Endothelial cell of hepatic sinusoid (primary cell): ENCODE results near the gene CRADD.

Experiments used
- in situ Hi-C: cut with HindIII; loops from 2 replicates; pipeline ENCODE4 v1.10.0; 2017; ENCODE audit warnings: low sequenced_read_pairs

CRADD gene

DNA sequence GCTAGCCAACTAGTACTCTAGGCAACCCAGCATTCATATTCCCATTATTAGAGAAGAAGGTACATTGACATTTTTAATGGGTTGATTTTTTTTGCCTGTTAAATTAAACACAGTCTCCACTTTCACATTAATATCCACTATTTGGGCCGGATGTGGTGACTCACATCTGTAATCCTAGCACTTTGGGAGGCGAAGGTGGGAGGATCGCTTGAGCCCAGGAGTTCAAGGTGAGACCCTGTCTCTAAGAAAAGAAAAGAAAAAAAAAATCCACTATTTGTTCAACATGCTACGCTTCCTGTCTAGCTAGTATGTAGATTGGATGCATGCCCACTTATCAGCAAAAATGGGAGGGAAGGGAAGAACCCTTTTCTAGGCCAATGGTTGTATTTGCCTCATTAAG, 7.1 kb upstream of the CRADD start:
- in situ Hi-C loops = no loop called here

DNA sequence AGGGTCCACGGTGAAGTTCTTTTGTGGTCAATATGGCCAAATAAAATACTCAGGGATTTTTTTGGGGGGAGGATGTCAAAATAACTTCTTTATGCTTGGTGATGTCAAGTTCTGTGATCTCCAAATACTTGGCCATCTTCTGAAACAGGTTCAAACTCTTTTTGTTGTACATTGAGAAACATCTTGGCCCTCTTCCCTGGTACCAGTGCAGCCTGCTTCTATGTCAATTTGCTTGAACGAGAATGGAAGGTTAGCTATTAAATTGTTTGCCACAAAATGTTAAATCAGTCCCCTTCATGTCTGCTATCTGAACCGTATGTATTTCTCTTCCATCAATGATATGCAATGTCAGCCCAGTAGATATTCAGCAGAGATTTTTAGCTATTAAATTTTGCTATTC, 6.1 kb upstream of the CRADD start:
- in situ Hi-C loops = no loop called here

DNA sequence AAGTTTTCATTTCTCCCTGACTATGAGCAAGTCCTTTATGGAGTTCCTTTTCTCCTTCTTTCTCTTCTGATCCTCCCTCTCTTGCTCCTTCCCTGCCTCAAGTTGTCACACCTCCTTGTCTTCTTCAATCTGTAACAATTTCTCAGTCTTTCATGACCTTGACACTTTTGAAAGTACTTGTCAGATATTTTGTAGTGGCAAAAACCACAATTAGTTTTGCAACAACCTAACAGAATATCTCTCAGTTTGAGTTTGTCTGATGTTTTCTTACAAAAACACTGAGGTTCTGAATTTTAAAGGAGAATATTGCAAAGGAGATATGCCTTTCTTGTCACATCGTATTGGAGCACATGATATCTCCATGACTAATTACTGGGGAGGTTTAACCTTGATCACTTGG, 4.1 kb upstream of the CRADD start:
- in situ Hi-C loops = no loop called here

DNA sequence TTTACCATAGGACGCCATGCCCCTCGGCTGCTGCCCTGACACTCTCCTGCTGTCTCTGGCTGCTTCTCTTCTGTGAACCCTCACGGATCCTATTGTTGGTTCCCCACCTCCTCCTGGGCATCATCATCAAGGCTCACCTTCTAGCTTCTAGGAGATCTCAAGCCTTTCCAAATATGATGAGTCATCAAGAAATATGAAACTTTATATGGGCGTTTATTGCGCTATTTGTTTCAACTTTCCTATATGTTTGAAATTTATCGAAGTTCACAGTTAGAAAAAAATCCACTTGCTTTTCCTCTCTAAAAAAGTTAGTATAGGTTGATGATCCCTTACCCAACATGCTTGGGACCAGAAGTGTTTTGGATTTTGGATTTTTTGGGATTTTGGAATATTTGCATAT, 2.8 kb upstream of the CRADD start:
- in situ Hi-C loops = no loop called here

DNA sequence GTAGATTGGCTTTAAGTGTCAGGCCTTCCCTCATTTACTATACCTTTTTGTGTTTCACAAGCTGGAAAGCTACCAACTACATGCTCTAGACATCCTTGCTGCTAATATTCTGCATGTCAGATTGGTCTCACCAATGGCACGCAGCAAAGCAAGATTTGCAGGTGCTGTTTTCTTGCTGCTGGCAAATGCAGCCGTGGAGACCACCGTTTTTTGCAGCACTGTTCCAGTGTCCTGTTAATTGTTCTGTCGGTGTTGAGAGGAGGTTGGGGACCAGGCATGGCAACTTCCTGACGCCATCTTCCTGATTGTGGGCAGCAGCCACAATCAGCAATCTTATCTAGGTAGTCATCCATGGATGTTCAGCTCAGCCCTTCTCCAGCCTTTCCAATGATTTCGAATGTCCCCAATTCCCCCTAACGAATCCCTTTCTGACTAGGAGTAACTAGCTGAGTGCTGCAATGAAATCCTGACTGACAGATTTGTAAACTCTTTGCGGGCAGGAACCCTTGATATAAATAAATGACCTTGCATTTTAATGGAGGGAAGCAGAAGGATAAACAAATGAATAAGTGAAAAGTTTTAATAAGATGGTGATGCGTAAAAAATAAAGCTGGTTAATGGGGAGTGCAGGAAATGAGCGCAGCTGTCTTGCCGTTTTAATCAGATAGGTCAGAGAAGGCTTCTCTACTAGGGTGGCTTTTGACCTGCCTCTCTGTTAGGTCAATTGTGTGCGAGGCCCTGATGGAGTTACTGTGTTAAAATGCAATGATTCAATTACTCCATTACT, 574 bp upstream of the CRADD start:
- in situ Hi-C loops = no loop called here

DNA sequence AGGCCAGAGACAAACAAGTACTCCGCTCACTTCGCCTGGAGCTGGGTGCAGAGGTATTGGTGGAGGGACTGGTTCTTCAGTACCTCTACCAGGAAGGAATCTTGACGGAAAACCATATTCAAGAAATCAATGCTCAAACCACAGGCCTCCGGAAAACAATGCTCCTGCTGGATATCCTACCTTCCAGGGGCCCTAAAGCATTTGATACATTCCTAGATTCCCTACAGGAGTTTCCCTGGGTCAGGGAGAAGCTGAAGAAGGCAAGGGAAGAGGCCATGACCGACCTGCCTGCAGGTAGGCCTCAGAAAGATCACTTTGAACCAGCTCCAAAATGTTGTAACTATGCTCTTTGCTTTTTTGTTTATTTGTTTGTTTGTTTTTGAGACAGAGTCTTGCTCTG, 1.6 kb downstream of the CRADD start:
- in situ Hi-C loops = no loop called here

DNA sequence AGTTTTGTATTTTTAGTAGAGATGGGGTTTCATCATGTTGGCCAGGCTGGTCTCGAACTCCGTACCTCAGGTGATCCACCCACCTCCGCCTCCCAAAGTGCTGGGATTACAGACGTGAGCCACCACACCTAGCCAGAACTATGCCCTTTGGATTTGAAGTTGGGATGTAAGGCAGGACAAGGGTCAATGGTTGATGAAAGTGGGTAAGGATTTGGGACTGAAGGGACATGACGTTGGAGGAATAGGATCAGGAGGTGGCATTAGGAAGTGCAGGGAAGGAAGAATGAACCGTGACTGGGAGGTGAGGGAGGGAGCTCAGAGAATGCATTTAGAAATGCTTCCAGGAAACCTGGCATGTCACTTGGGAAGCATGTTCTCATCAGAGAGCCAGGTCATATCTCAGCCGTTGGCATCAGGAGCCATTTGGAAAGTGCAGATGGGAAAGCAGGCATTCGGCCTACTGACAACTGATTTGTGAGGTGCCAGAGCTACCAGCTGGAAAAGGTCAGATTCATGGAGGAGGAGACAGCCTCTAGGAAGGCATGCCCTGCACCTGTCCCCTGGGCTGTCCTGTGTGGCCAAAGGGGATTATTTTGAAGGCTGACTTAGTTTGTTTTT, 2.2 kb downstream of the CRADD start:
- in situ Hi-C loops = no loop called here

DNA sequence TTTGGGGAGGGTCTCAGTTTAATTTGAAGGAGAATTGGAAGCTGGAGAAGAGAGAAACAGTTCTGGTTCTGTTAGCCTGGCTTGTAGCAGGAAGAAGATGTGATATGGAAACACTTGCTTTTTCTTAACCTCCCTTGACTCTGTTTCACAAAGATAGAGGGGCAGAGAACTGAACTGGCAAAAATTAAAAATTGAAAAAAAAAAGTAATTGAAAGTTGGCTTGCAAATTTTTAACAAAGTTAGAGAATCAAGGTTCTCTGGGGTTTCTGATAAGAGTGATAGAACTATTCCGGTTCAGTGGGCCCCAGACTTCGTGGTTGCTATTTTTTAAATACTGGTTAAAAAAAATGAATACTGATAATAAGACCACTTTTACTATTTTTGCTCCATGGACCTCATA, 2.8 kb downstream of the CRADD start:
- in situ Hi-C loops = no loop called here

DNA sequence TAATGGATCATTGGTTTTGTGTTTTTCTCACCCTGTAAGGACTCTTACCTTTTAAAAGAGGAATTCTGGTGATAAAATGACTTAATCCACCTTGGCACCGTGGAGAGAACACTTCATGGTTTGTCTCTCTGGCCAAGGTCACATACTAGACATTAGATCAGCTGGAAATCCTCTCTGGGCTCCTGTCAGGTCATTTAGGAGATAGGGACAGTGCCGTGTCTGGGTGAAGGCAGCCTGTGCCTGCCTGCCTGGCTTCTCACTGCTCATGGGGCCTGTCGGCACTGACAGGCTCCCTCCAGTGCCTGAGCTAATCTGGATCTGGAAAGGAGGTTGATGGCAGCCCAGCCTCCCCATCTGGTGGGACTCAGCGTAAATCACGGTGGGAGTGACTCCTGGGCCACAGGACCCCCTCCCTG, 5.7 kb downstream of the CRADD start:
- in situ Hi-C loops = no loop called here

DNA sequence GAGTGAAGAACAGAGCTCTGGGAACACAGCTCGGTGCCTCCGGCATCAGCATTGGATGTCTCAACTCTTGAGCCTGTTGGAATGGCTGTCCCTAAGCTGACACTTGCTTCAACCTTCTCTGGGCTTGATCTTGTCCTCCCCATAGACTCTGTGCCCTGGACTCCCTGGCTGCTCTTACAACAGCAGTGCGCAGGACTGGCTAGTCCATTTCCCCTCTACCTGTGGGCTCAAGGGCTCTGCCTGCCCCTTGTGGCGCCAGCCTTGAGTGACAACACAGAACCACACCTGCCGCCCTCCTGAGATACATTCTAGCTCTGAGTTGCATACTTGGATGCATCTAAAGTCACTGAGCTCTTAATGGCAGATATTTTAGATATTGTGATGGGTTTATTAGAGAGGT, 6.2 kb downstream of the CRADD start:
- in situ Hi-C loops = no loop called here

DNA sequence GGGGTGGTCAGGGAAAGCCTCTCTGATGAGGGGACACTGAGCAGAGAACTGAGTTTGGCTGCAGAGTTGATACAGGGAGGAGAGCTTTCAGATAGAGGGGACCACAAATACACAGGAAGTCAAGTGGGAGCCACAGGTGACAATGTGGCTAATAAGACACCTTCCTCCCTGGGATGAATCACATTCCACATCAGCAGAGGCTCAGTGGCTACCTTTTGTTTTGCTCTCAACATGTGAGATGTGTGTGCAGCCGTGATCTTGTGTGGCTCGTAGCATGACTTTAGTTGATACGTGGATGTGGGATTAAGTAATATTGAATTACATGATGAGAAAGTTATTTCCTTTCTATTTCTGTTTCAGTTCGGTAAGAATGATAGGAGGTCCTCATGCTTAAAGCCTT, 7.5 kb downstream of the CRADD start:
- in situ Hi-C loops = no loop called here

DNA sequence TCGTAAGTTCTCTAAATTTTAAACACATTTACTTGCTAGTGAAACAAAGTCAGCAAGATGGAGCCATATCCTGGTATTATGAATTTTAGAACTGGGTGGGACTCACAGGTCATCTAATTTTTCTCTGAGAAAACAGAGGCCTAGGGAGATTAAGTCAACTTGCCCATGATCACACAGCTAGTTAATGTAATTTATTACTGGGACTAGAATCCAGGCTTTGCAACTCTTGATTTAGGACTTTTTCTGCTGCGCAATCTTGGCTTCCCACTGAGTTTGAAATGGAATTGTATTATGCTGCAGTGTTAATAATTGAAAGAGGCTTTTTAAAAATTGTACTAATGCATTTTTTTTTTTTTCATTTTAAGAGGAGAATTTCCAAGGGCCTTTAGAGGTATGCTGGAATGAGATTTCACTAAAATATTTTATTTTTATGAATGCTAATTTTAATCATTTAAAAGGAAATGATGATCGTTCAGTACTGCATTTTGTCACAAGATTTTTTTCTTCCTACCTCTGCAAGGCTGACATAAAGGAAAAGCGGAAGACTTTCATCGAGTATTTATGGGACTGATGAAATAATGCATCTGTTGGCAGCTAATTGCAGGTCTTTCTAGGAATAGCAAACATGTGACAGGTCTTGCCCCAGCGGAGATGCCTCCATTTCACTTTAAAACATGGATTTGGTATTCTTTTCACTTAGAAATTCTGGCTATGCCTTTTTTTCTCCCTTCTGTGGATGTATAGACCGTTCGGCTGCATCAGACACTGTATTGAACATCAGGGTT, 9.6 kb downstream of the CRADD start:
- in situ Hi-C loops = no loop called here

DNA sequence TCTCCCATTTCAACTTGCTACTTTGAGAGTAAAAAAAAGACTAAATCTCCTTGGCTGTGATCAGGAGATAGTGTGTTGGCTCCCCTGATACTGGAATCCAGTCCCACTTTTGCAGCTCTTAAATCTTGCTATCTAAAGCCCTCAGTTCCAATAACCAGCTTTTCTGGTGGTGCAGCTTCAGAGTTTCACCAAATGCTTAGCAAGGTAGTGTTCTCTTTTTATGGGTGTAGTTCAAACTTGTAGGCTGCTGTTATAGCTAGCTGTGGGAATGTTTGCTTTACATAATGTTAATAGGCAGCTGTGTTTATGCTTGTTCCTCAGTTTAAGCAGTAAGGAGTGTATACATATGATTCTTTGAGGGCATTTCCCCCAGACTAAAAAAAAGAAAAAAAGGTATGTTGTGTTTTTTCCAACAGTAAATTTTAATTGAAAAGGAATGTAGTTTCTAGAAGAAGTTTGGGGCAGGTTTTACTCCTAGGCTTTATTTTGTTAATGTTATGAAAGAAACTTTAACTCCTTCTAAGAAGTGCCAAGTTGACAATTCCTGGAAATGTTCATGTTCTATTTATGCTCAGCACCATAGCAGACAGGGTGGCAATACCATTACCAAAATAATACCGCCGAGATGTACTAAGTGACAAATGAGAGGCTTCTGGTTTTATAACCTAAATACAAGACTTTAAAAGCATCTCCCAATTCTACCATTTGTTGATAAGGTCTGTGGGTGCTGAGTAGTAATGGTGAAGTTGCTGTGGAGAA, 12.1 kb downstream of the CRADD start:
- in situ Hi-C loops = no loop called here

DNA sequence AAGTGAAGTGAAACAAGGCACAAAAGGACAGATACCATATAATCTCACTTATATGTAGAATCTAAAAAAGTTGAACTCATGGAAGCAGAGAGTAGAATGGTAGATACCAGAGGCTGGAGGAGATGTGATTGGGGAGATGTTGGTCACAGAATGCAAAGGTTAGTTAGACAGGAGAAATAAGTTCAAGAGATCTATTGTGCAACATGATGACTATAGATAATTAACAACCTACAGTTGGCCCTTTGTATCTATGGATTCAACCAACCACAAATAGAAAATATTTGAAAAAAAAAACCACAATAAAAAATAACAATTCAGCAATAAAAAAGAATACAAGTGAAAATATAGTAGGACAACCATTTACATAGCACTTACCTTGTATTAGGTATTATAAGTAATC, 19.3 kb downstream of the CRADD start:
- in situ Hi-C loops = no loop called here

DNA sequence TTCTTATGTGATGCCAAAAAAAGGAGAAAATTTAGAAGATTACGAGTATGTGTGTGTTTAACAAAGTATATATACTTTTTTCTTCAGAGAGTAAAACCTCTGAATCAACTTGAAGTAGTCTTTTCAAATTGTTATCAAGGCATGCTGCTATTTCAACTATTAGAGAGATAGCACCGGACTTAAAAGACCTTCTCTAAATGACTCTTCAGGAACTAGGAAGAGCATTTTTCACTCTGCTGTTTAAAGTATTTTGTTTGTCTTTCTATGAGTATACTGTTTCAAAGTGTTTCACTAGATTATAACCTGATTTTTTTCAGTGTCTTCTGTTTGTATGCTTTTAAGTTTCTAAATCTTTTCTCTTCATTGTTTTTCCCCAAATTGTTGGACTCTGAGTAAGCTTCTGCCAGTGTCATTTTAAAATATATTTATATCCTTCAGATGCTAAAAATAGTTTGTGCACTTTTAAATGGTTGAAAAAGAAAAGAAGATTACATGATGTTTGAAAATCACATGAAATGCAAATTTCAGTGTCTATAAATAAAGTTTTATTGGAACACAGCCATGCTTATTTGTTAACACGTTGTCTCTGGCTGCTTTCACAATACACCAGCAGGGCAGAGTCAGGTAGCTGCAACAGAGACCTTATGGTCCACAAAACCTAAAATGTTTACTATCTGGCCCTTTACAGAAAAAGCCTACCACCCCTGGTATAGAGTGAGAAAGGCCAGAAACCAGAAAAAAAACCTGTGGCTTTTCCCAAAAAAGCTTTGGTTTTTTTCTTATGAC, 21.3 kb downstream of the CRADD start:
- in situ Hi-C loops = no loop called here

DNA sequence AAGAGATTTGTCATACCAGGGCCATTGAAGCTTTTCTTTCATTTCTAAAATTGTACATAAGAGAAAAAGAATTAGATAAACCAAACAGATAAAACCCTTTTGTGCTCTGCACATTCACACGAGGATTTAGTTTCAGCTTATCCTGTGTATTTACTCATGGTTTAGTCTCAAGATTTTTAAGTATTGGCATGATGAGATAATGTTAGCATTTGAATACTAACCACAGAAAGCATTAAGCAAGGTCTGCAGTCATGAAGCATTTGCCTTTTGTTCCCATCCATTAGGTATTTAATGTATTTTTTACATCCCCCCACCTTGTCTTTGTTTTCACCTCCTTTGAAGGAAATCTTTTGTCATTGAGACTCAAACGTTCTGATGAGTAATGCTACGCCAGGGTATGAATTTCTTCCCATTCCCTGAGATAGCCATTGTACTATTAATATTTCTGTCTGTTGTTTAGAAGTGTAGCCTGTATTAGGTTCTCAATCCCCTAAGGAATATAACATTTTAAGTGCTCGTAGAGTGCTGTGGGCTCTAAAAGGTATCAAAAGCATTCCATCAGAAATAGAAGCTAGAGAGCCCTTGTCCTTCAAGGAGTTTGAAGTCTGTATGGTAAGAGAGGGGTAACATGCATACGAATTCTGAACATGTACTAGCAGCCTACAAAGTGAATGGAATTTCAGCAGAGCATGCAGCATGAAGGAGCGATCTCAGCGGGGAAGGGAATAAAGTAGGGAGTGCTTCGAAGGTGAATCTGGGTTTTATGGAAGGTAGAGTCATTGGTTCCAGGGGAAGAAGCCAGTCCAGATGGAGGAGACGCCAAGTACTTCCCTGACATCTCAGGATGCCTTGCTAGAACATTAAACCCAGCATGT, 22.3 kb downstream of the CRADD start:
- in situ Hi-C loops = no loop called here

DNA sequence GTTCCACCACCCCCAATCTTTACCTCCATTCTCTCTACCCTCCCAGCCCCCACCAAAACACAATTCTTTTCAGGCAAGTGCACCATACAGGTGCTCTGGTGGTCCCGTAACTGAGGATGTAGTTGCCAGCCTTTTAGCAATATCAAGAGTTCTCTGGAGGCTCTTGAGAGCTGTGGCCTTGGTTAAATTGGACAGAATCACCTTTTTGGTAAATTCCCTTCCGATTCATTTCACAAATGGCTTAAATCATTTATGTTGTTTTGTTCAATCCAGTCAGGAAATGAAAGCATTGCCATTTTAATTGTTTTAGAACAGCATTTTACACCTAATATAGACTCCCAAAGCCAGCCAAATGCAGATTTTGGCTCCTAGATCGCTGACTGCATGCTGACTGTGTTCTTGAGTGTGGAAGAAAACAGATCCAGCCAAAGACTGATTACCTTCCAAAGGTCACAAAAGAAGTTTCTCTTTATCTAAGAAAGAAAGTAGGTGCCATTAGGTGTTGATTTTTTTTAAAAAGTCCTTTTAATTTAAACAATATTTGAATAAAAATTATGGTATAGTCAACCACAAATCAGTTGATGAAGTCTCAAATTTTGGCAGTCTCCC, 25.6 kb downstream of the CRADD start:
- in situ Hi-C loops = no loop called here

DNA sequence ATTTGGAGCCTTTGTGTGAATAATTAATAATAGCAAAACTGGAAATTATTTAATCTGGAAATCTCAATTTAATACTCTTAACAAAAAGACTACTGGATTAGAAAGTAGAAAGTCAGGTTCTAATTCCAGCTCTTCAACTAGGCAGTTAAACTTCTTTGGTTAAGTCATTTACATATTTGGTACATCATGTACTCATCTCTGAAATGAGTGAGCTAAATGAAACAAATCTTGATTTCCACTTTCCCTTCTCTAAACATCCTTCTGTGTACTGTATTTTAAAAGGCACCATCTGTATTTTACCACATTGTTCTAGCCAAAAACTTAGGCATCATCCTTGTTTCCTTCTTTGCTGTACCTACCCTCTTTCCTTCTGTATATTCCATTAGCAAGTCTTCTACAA, 26.9 kb downstream of the CRADD start:
- in situ Hi-C loops = no loop called here

DNA sequence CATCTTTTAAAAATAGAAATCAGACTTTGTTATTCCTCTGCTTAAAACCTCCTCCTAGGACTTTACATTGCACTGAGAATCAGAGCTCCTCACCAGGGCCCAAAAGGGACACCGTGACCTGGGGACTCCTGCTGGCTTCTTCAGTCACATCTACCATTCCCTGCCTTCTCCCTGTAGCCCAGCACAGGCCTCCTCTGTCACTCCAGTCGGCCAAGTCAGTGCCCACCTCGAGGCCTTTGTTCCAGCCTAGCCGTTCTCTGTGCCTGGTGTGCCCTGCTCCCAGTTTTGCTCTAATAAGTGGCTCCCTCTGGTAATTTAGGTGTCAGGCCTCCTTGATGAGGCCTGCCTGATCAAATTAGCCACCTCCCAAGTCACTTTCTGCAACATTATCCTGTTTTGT, 27.4 kb downstream of the CRADD start:
- in situ Hi-C loops = no loop called here
